ENCODE data around the gene VTN. TPM values are rescaled to one million over a fixed set of nuclear protein-coding genes. Genes with fewer than 3 reads are reported as not detected.

The VTN gene
- total RNA-seq, 2 experiments from 2014 or later = 0.40 TPM; not detected in 1

DNA sequence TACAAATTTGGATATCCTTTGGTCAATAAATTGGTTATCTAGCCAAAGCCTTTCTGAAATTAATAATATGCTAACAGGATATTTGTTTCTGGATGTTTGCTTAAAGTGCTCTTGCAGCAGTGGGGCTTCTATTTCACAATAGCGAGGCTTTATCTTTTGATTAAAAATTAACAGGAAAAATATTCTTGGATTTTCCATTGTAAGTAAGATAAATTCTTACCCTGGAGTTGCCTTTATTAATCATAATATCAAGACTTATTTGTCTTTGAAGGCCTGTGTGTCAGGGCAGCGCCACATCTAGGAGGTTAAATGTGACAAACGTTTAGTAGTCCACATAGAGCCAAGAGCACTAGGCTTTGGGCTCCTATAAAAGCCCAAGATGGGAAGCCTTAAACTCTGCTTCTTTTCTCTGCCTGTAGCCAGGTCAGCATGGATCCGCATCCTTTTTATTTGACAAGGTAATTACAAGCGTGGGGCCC lies 45.8 kb downstream of the VTN start:
- TF ChIP-seq EZH2phosphoT487 (IDR thresholded peaks at IDR 0.05; ENCODE audit: borderline replicate concordance, low read depth, low read length) = no peak
- TF ChIP-seq, protein P1, sequence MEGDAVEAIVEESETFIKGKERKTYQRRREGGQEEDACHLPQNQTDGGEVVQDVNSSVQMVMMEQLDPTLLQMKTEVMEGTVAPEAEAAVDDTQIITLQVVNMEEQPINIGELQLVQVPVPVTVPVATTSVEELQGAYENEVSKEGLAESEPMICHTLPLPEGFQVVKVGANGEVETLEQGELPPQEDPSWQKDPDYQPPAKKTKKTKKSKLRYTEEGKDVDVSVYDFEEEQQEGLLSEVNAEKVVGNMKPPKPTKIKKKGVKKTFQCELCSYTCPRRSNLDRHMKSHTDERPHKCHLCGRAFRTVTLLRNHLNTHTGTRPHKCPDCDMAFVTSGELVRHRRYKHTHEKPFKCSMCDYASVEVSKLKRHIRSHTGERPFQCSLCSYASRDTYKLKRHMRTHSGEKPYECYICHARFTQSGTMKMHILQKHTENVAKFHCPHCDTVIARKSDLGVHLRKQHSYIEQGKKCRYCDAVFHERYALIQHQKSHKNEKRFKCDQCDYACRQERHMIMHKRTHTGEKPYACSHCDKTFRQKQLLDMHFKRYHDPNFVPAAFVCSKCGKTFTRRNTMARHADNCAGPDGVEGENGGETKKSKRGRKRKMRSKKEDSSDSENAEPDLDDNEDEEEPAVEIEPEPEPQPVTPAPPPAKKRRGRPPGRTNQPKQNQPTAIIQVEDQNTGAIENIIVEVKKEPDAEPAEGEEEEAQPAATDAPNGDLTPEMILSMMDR (conservative IDR thresholded peaks at IDR 0.05; ENCODE audit: low read length) = no peak
- DNase-seq (ENCODE audit: low spot score) = no peak
- H3K4me2 ChIP-seq (ENCODE audit: low read length) = no peak overlapping the region
- no peaks in the 10 kb centered on the region for H3K9me2 ChIP-seq (ENCODE audit: insufficient read depth, low read length)
- peaks cover 83% of the 10 kb centered on the region for H3K36me3 ChIP-seq (ENCODE audit: insufficient read depth, low read length)
- CTCF ChIA-PET (ENCODE audit: unreplicated experiment) = no interaction called here
- POLR2A ChIA-PET = no interaction called here
- 0 out of 2 replicates have a peak, but pooled peaks cover 7% of the 10 kb centered on the region for H4K20me1 ChIP-seq (ENCODE audit: insufficient read depth, low read length)
- peaks cover 67% of the 10 kb centered on the region for H3K79me2 ChIP-seq (ENCODE audit: insufficient read depth, low read depth, low read length)
- no peak overlapping the region for H2AFZ ChIP-seq (ENCODE audit: low read length)
- intact Hi-C loops (cut with micrococcal nuclease; ENCODE audit: unreplicated experiment) = no loop called here
- peaks cover 28% of the 10 kb centered on the region for H3K4me1 ChIP-seq (ENCODE audit: insufficient read depth, low read length, poor library complexity, severe bottlenecking)
- BruUV-seq (replicated peaks) = no TSS peak
- no peak overlapping the region for H3K27ac ChIP-seq (ENCODE audit: low read depth, low read length, poor library complexity, severe bottlenecking)
- H3K9me3 ChIP-seq (ENCODE audit: low read length) = no peaks in the 10 kb centered on the region
- H3K4me3 ChIP-seq (ENCODE audit: low read depth, low read length, poor library complexity, severe bottlenecking) = no peak overlapping the region

DNA sequence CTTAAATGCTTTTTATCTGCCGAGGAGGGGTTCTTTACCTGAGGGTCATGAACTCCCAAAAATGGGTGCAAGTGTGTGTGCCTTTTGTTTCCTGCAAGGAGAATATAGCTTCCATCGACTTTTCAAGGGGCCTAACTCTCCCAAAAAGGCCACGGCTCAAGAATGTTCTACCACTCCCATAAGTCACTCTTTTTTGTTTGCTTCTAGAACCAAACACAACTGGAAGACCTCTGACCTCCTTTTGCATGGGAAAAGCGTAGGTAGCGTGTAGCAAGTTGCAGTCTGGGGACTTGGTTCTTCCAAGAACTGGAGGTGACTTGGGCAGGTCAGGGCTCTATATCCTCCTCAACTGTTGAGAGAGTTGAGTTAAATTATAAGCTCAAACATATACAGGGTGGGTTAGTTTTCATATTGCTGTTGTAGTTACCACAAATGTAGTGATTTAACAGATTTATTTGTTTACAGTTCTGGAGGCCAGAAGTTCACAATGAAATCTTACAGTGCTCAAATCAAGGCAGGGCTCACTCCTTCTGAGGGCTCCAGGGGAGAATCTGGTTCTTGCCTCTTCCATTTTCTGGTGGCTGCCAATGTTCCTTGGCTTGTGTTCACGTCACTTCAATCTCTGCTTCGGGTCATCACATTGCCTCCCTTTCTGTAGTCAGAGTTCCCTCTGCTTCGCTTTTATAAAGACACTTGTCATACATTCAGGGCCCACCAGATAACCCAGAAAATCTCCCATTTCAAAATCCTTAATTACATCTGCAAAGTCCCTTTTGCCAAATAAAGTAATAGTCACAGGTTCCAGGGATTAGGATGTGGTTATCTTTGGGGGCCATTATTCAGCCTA lies 49.7 kb downstream of the VTN start:
- Histone ChIP-seq H3K4me2 (ENCODE audit: low read length) (peak overlapping the region; percentile 81), H3K9me3 (ENCODE audit: low read length) (no peaks in the 10 kb centered on the region), H2AFZ (ENCODE audit: low read length) (no peak overlapping the region), H4K20me1 (ENCODE audit: insufficient read depth, low read length) (0 out of 2 replicates have a peak, but pooled peaks cover 7% of the 10 kb centered on the region), H3K79me2 (ENCODE audit: insufficient read depth, low read depth, low read length) (peaks cover 61% of the 10 kb centered on the region), H3K36me3 (ENCODE audit: insufficient read depth, low read length) (peaks cover 45% of the 10 kb centered on the region), H3K9me2 (ENCODE audit: insufficient read depth, low read length) (no peaks in the 10 kb centered on the region), H3K4me3 (ENCODE audit: low read depth, low read length, poor library complexity, severe bottlenecking) (peak overlapping the region; percentile 89), H3K27ac (ENCODE audit: low read depth, low read length, poor library complexity, severe bottlenecking) (peak overlapping the region; percentile 49), H3K4me1 (ENCODE audit: insufficient read depth, low read length, poor library complexity, severe bottlenecking) (peaks cover 37% of the 10 kb centered on the region)
- no TSS peak for BruUV-seq (replicated peaks)
- TF ChIP-seq EZH2phosphoT487 (IDR thresholded peaks at IDR 0.05; ENCODE audit: borderline replicate concordance, low read depth, low read length) = no peak
- TF ChIP-seq, protein P1 (conservative IDR thresholded peaks at IDR 0.05; ENCODE audit: low read length) = no peak
- intact Hi-C loops (cut with micrococcal nuclease; ENCODE audit: unreplicated experiment) = no loop called here
- CTCF ChIA-PET (ENCODE audit: unreplicated experiment) = interaction anchor here (1.0 kb wide), 1 partner anchor 14 kb away, joined by 3 read pairs; the partner anchor contains the start of gene IFT20
- DNase-seq (ENCODE audit: low spot score) = no peak
- POLR2A ChIA-PET = interaction anchor here (3.8 kb wide), 1 partner anchor 15 kb away, joined by 20 read pairs; the partner anchor contains the start of genes IFT20 and TNFAIP1

- no peaks in the 10 kb centered on the region for H3K9me2 ChIP-seq (ENCODE audit: insufficient read depth, low read length)
- no peak for TF ChIP-seq EZH2phosphoT487 (IDR thresholded peaks at IDR 0.05; ENCODE audit: borderline replicate concordance, low read depth, low read length)
- TF ChIP-seq, protein P1 (conservative IDR thresholded peaks at IDR 0.05; ENCODE audit: low read length) = no peak
- H3K36me3 ChIP-seq (ENCODE audit: insufficient read depth, low read length) = peaks cover 36% of the 10 kb centered on the region
- H3K4me1 ChIP-seq (ENCODE audit: insufficient read depth, low read length, poor library complexity, severe bottlenecking) = peaks cover 35% of the 10 kb centered on the region
- BruUV-seq (replicated peaks) = no TSS peak
- H3K27ac ChIP-seq (ENCODE audit: low read depth, low read length, poor library complexity, severe bottlenecking) = peak overlapping the region; percentile 49
- peak overlapping the region; percentile 81 for H3K4me2 ChIP-seq (ENCODE audit: low read length)
- H4K20me1 ChIP-seq (ENCODE audit: insufficient read depth, low read length) = 0 out of 2 replicates have a peak, but pooled peaks cover 4% of the 10 kb centered on the region
- peaks cover 53% of the 10 kb centered on the region for H3K79me2 ChIP-seq (ENCODE audit: insufficient read depth, low read depth, low read length)
- H3K4me3 ChIP-seq (ENCODE audit: low read depth, low read length, poor library complexity, severe bottlenecking) = peak overlapping the region; percentile 89
- ChIA-PET CTCF (ENCODE audit: unreplicated experiment) (no interaction called here), POLR2A (interaction anchor here (3.8 kb wide), 1 partner anchor 16 kb away, joined by 20 read pairs; the partner anchor contains the start of genes IFT20 and TNFAIP1)
- H2AFZ ChIP-seq (ENCODE audit: low read length) = peak overlapping the region; percentile 54
- peak; percentile 17 for DNase-seq (ENCODE audit: low spot score)
- intact Hi-C loops (cut with micrococcal nuclease; ENCODE audit: unreplicated experiment) = no loop called here
- H3K9me3 ChIP-seq (ENCODE audit: low read length) = no peaks in the 10 kb centered on the region
Observed at GRCh38 chr17:28319598-28319935, 50.5 kb downstream of the VTN start.
